Ascending aorta (tissue), 2 donors: ENCODE measurements around the gene CCN2. TPM values are rescaled to one million over a fixed set of nuclear protein-coding genes. Genes with fewer than 3 reads are reported as not detected.

Experiments used
- DNase-seq, 2 donors: peaks; one replicate each; pipeline ENCODE4 v3.0.0-alpha.2; 2019; ENCODE audit warnings: low spot score in 2 of 2
- H3K27ac ChIP-seq, 2 donors: fragments of 200-600 bp; sonication (generic); one replicate each; pipeline ENCODE4 v1.5.1; 2016 to 2017; ENCODE audit warnings: mild to moderate bottlenecking in 1 of 2
- H3K27me3 ChIP-seq: fragments of 200-600 bp; sonication (generic); one replicate; pipeline ENCODE4 v1.5.1; 2017
- H3K36me3 ChIP-seq, 2 donors: fragments of 200-600 bp; sonication (generic); one replicate each; pipeline ENCODE4 v1.5.1; 2016
- H3K4me1 ChIP-seq, 2 donors: fragments of 200-600 bp; sonication (generic); one replicate each; pipeline ENCODE4 v1.5.1; 2016 to 2017; ENCODE audit warnings: mild to moderate bottlenecking in 1 of 2
- H3K4me3 ChIP-seq, 2 donors: fragments of 200-600 bp; sonication (generic); one replicate each; pipeline ENCODE4 v1.5.1; 2016 to 2017; ENCODE audit warnings: mild to moderate bottlenecking in 1 of 2
- H3K9me3 ChIP-seq, 2 donors: fragments of 200-600 bp; sonication (generic); one replicate each; pipeline ENCODE4 v1.5.1; 2016
- CTCF ChIP-seq, 3 experiments: fragments of 200-600 bp in 2 of 3; fragments of 450-650 bp in 1 of 3; sonication (generic) in 2 of 3; IDR thresholded peaks; one replicate each; pipeline ENCODE4 v1.5.1; 2016 to 2019; ENCODE audit warnings: antibody characterized with exemption in 3 of 3, mild to moderate bottlenecking in 1 of 3, moderate library complexity in 1 of 3
- intact Hi-C: fragments of 100-400 bp; cut with DNase I; formaldehyde crosslinking; loops from one replicate; pipeline ENCODE4 v1.15.1; 2023
- total RNA-seq: library from RNA; depleted of rRNA; stranded (reverse); fragments of >200 nt; gene quantifications from one replicate; pipeline ENCODE4 v1.1.0, GENCODE V29; 2016

The CCN2 gene
- total RNA-seq, 1 donor from 2014 or later, result 916 TPM

GRCh38 chr6:131955192-131955591, 4.0 kb upstream of the CCN2 start:
- Histone ChIP-seq H3K4me1 (peaks cover 3 to 27% of the 10 kb centered on the region in 2 donors), H3K27ac (peak overlapping the region; percentile 85 to 94), H3K9me3 (no peaks in the 10 kb centered on the region), H3K27me3 (no peaks in the 10 kb centered on the region), H3K36me3 (peaks cover 0 to 9% of the 10 kb centered on the region in 2 donors), H3K4me3 (peak overlapping the region in 1 of 2 donors; percentile 19)
- intact Hi-C loops, result loop anchor here (2.0 to 10.0 kb wide), 4 partner anchors 42 to 240 kb away; no protein-coding TSS in a partner anchor
- no peak for DNase-seq
- TF ChIP-seq CTCF (IDR thresholded peaks at IDR 0.05), result no peak

GRCh38 chr6:131954775-131955107, 3.6 kb upstream of the CCN2 start:
- Histone ChIP-seq H3K27me3 (no peaks in the 10 kb centered on the region), H3K4me1 (peaks cover 3 to 27% of the 10 kb centered on the region in 2 donors), H3K9me3 (no peaks in the 10 kb centered on the region), H3K27ac (peak overlapping the region; percentile 85 to 94), H3K36me3 (peaks cover 2 to 13% of the 10 kb centered on the region in 2 donors), H3K4me3 (peak overlapping the region; percentile 8 to 19)
- peak in 1 of 2 donors; percentile 82 for DNase-seq
- intact Hi-C loops, result loop anchor here (2.0 to 10.0 kb wide), 5 partner anchors 43 to 240 kb away; no protein-coding TSS in a partner anchor
- no peak for TF ChIP-seq CTCF (IDR thresholded peaks at IDR 0.05)

DNA sequence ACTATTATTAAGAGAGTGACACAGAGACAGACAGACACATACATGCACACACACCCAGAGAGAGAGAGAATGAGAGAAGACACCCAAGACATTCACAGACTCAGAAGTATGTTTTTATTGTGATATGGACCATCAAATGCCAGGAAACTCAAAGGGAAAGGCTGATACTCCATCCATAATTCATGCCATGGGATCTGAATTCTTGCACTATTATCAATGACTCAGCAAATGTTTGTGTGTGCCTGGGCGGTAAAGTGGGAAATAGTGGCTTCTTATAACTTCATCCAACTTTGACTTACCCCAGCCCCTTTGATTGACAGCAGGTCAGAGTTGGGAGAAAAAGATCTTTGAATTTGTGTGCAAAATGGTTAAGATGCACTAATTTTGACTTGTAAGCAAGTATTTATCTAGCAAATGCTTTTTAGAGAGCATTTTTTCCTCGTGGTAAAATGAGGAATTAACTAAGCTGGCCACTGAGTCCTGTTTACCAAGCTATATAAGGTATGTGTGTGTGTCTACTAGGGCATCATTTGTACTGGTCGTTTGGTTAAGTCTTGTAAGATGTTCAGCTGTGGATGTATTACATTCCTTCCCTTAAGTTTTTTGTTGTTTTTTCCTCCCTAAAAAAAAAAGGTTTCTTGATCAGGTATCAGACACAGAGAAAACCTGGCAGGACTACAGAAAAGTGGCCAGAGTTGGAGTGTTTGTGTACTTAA, 3.0 kb upstream of the CCN2 start:
- Histone ChIP-seq H3K9me3 (no peaks in the 10 kb centered on the region), H3K4me1 (peaks cover 3 to 27% of the 10 kb centered on the region in 2 donors), H3K27me3 (no peaks in the 10 kb centered on the region), H3K4me3 (peak overlapping the region; percentile 8 to 19), H3K27ac (peak overlapping the region; percentile 85 to 94), H3K36me3 (peaks cover 7 to 19% of the 10 kb centered on the region in 2 donors)
- no peak for DNase-seq
- intact Hi-C loops, result loop anchor here (2.0 to 10.0 kb wide), 3 partner anchors 57 to 241 kb away; no protein-coding TSS in a partner anchor
- no peak for TF ChIP-seq CTCF (IDR thresholded peaks at IDR 0.05)

- H3K27me3 ChIP-seq, result no peaks in the 10 kb centered on the region
- peak overlapping the region; percentile 85 to 94 for H3K27ac ChIP-seq
- no peak overlapping the region for H3K4me3 ChIP-seq
- no peaks in the 10 kb centered on the region for H3K9me3 ChIP-seq
- peaks cover 12 to 31% of the 10 kb centered on the region in 2 donors for H3K36me3 ChIP-seq
- no peak for DNase-seq
- intact Hi-C loops, result loop anchor here (5.0 to 10.0 kb wide), 2 partner anchors 191 to 242 kb away; no protein-coding TSS in a partner anchor
- peaks cover 3 to 23% of the 10 kb centered on the region in 2 donors for H3K4me1 ChIP-seq
- no peak for TF ChIP-seq CTCF (IDR thresholded peaks at IDR 0.05)
Observed at GRCh38 chr6:131952886-131953509, 1.8 kb upstream of the CCN2 start.

GRCh38 chr6:131951576-131952230, 531 bp upstream of the CCN2 start:
- peaks cover 3 to 23% of the 10 kb centered on the region in 2 donors for H3K4me1 ChIP-seq
- peaks cover 12 to 35% of the 10 kb centered on the region in 2 donors for H3K36me3 ChIP-seq
- no peak for DNase-seq
- H3K9me3 ChIP-seq, result no peaks in the 10 kb centered on the region
- H3K27me3 ChIP-seq, result no peaks in the 10 kb centered on the region
- no peak for TF ChIP-seq CTCF (IDR thresholded peaks at IDR 0.05)
- peak overlapping the region; percentile 84 to 86 for H3K4me3 ChIP-seq
- peak overlapping the region; percentile 85 to 94 for H3K27ac ChIP-seq
- intact Hi-C loops, result loop anchor here (2.0 to 10.0 kb wide), 4 partner anchors 133 to 243 kb away; no protein-coding TSS in a partner anchor
